Vagina (tissue), 2 donors: ENCODE measurements around the gene FRYL.

Experiments
- POLR2A ChIP-seq, 2 donors: fragments of 450-650 bp; IDR thresholded peaks; one replicate each; pipeline ENCODE4 v1.6.1; 2017; ENCODE audit warnings: antibody characterized with exemption in 2 of 2, mild to moderate bottlenecking in 2 of 2, moderate library complexity in 2 of 2
- POLR2AphosphoS5 ChIP-seq, 2 donors: sonication (generic); formaldehyde crosslinking; IDR thresholded peaks; one replicate each; pipeline ENCODE4 v1.9.0; 2017; ENCODE audit warnings: antibody characterized with exemption in 2 of 2, mild to moderate bottlenecking in 2 of 2, low read depth in 1 of 2; ENCODE audit not compliant: insufficient read depth in 1 of 2
- TF ChIP-seq, protein P1 (sequence below), 3 experiments: fragments of 450-650 bp in 2 of 3; fragments of 200-600 bp in 1 of 3; sonication (generic) in 1 of 3; IDR thresholded peaks; one replicate each; pipeline ENCODE4 v1.5.1; 2017 to 2019; ENCODE audit warnings: antibody characterized with exemption in 3 of 3, mild to moderate bottlenecking in 2 of 3, moderate library complexity in 2 of 3

GRCh38 chr4:48634688-48635308, 145.3 kb downstream of the FRYL start:
- TF ChIP-seq, protein P1, sequence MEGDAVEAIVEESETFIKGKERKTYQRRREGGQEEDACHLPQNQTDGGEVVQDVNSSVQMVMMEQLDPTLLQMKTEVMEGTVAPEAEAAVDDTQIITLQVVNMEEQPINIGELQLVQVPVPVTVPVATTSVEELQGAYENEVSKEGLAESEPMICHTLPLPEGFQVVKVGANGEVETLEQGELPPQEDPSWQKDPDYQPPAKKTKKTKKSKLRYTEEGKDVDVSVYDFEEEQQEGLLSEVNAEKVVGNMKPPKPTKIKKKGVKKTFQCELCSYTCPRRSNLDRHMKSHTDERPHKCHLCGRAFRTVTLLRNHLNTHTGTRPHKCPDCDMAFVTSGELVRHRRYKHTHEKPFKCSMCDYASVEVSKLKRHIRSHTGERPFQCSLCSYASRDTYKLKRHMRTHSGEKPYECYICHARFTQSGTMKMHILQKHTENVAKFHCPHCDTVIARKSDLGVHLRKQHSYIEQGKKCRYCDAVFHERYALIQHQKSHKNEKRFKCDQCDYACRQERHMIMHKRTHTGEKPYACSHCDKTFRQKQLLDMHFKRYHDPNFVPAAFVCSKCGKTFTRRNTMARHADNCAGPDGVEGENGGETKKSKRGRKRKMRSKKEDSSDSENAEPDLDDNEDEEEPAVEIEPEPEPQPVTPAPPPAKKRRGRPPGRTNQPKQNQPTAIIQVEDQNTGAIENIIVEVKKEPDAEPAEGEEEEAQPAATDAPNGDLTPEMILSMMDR (IDR thresholded peaks at IDR 0.05) = no peak
- TF ChIP-seq POLR2A (IDR thresholded peaks at IDR 0.05) (no peak), POLR2AphosphoS5 (IDR thresholded peaks at IDR 0.05; ENCODE audit: insufficient read depth in 1 of 2, low read depth in 1 of 2) (no peak)
